ENCODE results near the gene TNFRSF19.
A peak's percentile ranks its signal among the peaks of the same experiment; 100 is the strongest.
"Not testable (repeated sequence)": the region's sequence is repeated elsewhere in the genome, so short reads cannot be mapped to it uniquely, and the experiment has no call there.

The TNFRSF19 gene

GRCh38 chr13:23579072-23579895 is 9.1 kb downstream of the TNFRSF19 start:
- Histone ChIP-seq H4K20me1 (peaks cover 0 to 5% (median 0%) of the 10 kb centered on the region in 11 experiments; a peak in 2 of 22 replicates), H3K27me3 (peaks cover 21 to 31% (median 27%) of the 10 kb centered on the region in 11 experiments), H3K4me1 (peaks cover 0 to 14% (median 9%) of the 10 kb centered on the region in 10 experiments; a peak in 9 of 20 replicates), H3K4me3 (peak overlapping the region; percentile 61 to 88 (median 82)), H3K9ac (peak overlapping the region; percentile 56 to 79 (median 73)), H3K4me2 (peak overlapping the region; percentile 98 to 100 (median 99)), H3K27ac (peak overlapping the region in 9 of 11 experiments; percentile 25 to 63 (median 52); a peak in 13 of 22 replicates), H3K36me3 (no peaks in the 10 kb centered on the region), H3K9me3 (replicated peaks in 1 of 11) (no peaks in the 10 kb centered on the region)
- no peak for TF ChIP-seq Cebpa-rat (IDR thresholded peaks at IDR 0.05)

DNA sequence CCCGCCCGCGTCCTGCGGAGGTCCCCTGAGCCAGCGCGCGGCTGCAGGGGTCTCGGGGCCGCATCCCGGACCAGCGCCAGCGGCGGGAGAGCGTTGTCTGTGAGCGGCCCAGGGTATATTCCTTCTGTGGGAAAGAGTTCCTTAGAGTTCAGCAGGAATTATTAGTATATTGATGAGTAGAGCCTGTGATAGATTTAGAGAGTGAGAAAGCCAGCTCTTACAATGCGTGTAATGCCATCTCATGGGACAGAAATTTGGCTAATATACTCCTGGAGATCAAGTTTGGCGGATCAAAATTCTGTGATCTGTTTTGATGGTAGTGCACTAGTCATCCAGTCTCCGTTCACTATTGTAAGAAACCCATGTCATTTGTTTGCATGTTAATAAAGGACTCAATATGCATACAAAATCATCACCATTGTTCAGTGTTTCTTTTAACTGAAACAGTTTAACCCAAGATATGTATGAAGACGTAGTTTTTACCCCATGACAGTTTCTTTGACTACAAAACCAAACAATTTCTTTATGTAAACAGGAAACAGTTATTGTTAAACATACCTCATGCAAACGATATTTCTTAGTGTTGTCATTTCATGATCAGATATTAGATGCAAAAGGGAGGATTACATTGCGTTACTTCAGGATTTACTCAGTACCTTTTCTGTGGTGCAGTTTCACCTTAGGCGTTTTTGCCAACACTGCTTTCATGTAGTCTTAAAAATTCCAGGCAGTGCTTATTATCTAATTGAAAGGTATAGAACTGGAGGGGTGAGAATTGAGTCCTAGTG is 9.9 kb downstream of the TNFRSF19 start:
- Histone ChIP-seq H3K4me2 (peak overlapping the region; percentile 98 to 100 (median 99)), H3K9ac (peak overlapping the region; percentile 4 to 74 (median 70); a peak in 17 of 22 replicates), H3K9me3 (replicated peaks in 1 of 11) (no peaks in the 10 kb centered on the region), H3K4me1 (peaks cover 0 to 14% (median 9%) of the 10 kb centered on the region in 10 experiments; a peak in 9 of 20 replicates), H4K20me1 (peaks cover 0 to 5% (median 0%) of the 10 kb centered on the region in 11 experiments; a peak in 2 of 22 replicates), H3K27ac (no peak overlapping the region), H3K27me3 (peaks cover 21 to 31% (median 27%) of the 10 kb centered on the region in 11 experiments), H3K36me3 (no peaks in the 10 kb centered on the region), H3K4me3 (peak overlapping the region; percentile 61 to 88 (median 82))
- no peak for TF ChIP-seq Cebpa-rat (IDR thresholded peaks at IDR 0.05)

DNA sequence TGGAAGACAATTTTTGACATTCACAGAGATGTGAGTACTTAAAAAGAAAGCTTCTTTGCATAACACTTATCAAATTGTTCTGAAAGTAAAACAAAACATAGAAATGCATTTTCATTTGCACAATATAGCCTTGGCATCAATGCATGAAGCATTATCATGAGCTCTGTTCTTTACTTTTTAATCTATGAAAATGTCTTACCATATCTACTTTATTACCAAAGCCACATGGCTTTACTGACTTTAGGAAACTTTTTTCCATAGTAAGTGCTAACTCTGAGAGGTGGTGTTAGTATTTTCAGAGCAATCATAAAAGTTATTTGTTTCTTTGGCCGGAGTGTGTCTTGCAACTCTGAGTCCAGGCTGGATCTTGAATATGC is 10.5 kb downstream of the TNFRSF19 start:
- H3K36me3 ChIP-seq: no peaks in the 10 kb centered on the region
- H4K20me1 ChIP-seq: peaks cover 0 to 5% (median 0%) of the 10 kb centered on the region in 11 experiments; a peak in 2 of 22 replicates
- H3K4me2 ChIP-seq: no peak overlapping the region
- no peaks in the 10 kb centered on the region for H3K9me3 ChIP-seq (replicated peaks in 1 of 11)
- no peak overlapping the region for H3K4me3 ChIP-seq
- no peak for TF ChIP-seq Cebpa-rat (IDR thresholded peaks at IDR 0.05)
- no peak overlapping the region for H3K9ac ChIP-seq
- H3K27me3 ChIP-seq: peaks cover 21 to 31% (median 27%) of the 10 kb centered on the region in 11 experiments
- no peak overlapping the region for H3K27ac ChIP-seq
- H3K4me1 ChIP-seq: peaks cover 0 to 14% (median 9%) of the 10 kb centered on the region in 10 experiments; a peak in 9 of 20 replicates

DNA sequence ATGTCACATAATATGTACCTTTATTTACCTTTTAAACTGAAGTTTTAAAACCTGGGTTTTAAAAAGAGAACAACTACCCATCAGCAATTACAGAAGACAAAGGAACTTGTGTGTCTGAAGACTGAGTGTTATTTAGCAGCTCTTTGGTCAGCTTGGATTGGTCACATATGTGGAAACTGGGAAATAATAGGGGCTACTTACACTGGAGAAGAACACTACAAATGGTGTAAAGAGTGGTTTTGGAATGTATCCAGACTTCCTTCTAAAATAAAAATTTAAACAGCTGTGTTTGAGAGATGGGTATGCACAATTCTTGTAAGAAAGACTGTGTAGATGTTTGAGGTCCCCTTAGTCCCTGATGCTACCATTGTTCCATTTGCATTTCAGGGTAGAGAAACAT is 13.3 kb downstream of the TNFRSF19 start:
- Histone ChIP-seq H3K4me3 (no peak overlapping the region), H3K27ac (no peak overlapping the region), H3K36me3 (no peaks in the 10 kb centered on the region), H4K20me1 (peaks cover 0 to 5% (median 0%) of the 10 kb centered on the region in 11 experiments; a peak in 2 of 22 replicates), H3K9me3 (replicated peaks in 1 of 11) (no peaks in the 10 kb centered on the region), H3K4me2 (no peak overlapping the region), H3K27me3 (peaks cover 21 to 31% (median 27%) of the 10 kb centered on the region in 11 experiments), H3K4me1 (peaks cover 0 to 10% (median 5%) of the 10 kb centered on the region in 10 experiments; a peak in 9 of 20 replicates), H3K9ac (no peak overlapping the region)
- TF ChIP-seq Cebpa-rat (IDR thresholded peaks at IDR 0.05): no peak

DNA sequence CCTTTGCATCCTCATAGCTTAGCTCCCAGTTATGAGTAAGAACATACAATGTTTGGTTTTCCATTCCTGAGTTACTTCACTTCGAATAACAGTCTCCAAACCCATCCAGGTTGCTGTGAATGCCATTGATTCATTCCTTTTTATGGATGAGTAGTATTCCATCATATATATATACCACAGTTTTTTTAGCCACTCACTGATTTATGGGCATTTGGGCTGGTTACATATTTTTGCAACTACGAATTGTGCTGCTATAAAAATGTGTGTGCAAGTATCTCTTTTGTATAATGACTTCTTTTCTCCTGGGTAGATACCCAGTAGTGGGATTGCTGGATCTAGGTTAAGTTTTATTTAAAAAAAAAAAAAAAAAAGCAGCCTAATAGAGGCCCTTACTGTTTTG is 14.1 kb downstream of the TNFRSF19 start:
- H3K27me3 ChIP-seq: peaks cover 19 to 27% (median 26%) of the 10 kb centered on the region in 11 experiments

GRCh38 chr13:23586336-23586735 is 16.1 kb downstream of the TNFRSF19 start:
- Histone ChIP-seq H3K9ac (no peak overlapping the region), H3K4me1 (no peaks in the 10 kb centered on the region), H3K4me2 (no peak overlapping the region), H4K20me1 (no peaks in the 10 kb centered on the region), H3K27ac (no peak overlapping the region), H3K9me3 (replicated peaks in 1 of 11) (no peaks in the 10 kb centered on the region), H3K4me3 (no peak overlapping the region), H3K36me3 (no peaks in the 10 kb centered on the region), H3K27me3 (peaks cover 0 to 6% (median 5%) of the 10 kb centered on the region in 11 experiments; a peak in 18 of 22 replicates)
- no peak for TF ChIP-seq Cebpa-rat (IDR thresholded peaks at IDR 0.05)

More for the DNA sequence above, 14.1 kb downstream of the TNFRSF19 start:
- no peak overlapping the region for H3K27ac ChIP-seq
- peaks cover 0 to 7% (median 5%) of the 10 kb centered on the region in 10 experiments; a peak in 6 of 20 replicates for H3K4me1 ChIP-seq
- no peak overlapping the region for H3K4me2 ChIP-seq
- H3K36me3 ChIP-seq: no peaks in the 10 kb centered on the region
- no peak for TF ChIP-seq Cebpa-rat (IDR thresholded peaks at IDR 0.05)
- H3K9ac ChIP-seq: no peak overlapping the region
- H3K4me3 ChIP-seq: no peak overlapping the region
- no peaks in the 10 kb centered on the region for H3K9me3 ChIP-seq (replicated peaks in 1 of 11)
- peaks cover 0 to 5% (median 0%) of the 10 kb centered on the region in 11 experiments; a peak in 2 of 22 replicates for H4K20me1 ChIP-seq

- no peak overlapping the region for H3K4me3 ChIP-seq
- no peak overlapping the region for H3K27ac ChIP-seq
- TF ChIP-seq Cebpa-rat (IDR thresholded peaks at IDR 0.05): no peak
- H3K9me3 ChIP-seq (replicated peaks in 1 of 11): no peaks in the 10 kb centered on the region
- no peaks in the 10 kb centered on the region for H4K20me1 ChIP-seq
- H3K36me3 ChIP-seq: no peaks in the 10 kb centered on the region
- no peaks in the 10 kb centered on the region for H3K27me3 ChIP-seq
- no peaks in the 10 kb centered on the region for H3K4me1 ChIP-seq
- H3K4me2 ChIP-seq: no peak overlapping the region
- H3K9ac ChIP-seq: no peak overlapping the region
Measured at GRCh38 chr13:23588666-23589065, 18.5 kb downstream of the TNFRSF19 start.

DNA sequence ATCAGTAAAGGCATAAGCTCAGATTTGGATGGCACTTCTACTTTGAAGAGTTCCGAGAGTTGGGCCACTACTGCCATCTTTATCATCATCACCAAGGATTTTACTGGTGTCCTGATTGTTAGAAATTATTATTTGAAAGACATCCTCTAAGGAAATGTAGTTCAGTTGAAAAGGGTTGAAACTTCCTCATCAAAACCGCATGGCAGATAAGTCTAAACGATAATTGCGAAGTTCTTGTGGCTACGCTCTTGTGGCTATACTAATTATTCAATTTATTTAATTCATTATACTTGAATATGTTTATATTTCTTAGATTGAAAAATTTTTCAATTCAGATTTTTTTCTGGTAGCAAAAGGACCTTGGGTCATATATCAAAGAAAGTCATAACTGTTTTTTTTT is 22.4 kb downstream of the TNFRSF19 start:
- H3K9ac ChIP-seq: no peak overlapping the region
- no peaks in the 10 kb centered on the region for H4K20me1 ChIP-seq
- no peak overlapping the region for H3K4me3 ChIP-seq
- H3K27me3 ChIP-seq: no peaks in the 10 kb centered on the region
- TF ChIP-seq Cebpa-rat (IDR thresholded peaks at IDR 0.05): no peak
- H3K4me1 ChIP-seq: no peaks in the 10 kb centered on the region
- H3K9me3 ChIP-seq (replicated peaks in 1 of 11): peaks cover 0 to 9% (median 0%) of the 10 kb centered on the region in 11 experiments; a peak in 4 of 22 replicates
- no peaks in the 10 kb centered on the region for H3K36me3 ChIP-seq
- no peak overlapping the region for H3K27ac ChIP-seq
- no peak overlapping the region for H3K4me2 ChIP-seq

DNA sequence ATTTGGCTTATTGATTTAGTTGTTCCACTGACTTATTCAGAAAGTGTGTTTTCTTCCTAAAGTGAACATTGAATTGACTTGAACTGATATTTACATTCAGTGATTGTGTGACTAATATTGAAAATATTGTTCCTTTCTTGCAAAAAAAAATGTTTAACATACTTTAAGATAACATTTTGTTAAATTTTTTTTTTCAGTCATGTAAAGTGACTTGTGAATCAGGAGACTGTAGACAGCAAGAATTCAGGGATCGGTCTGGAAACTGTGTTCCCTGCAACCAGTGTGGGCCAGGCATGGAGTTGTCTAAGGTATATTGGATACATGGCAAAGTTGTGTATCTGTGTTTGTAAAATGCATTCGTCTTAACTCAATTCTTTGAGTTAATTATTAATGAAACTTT is 22.9 kb downstream of the TNFRSF19 start:
- no peaks in the 10 kb centered on the region for H3K27me3 ChIP-seq
- H3K4me1 ChIP-seq: no peaks in the 10 kb centered on the region
- TF ChIP-seq Cebpa-rat (IDR thresholded peaks at IDR 0.05): no peak
- no peaks in the 10 kb centered on the region for H4K20me1 ChIP-seq
- H3K27ac ChIP-seq: no peak overlapping the region
- no peak overlapping the region for H3K9ac ChIP-seq
- H3K9me3 ChIP-seq (replicated peaks in 1 of 11): peaks cover 0 to 9% (median 0%) of the 10 kb centered on the region in 11 experiments; a peak in 4 of 22 replicates
- no peak overlapping the region for H3K4me3 ChIP-seq
- no peaks in the 10 kb centered on the region for H3K36me3 ChIP-seq
- no peak overlapping the region for H3K4me2 ChIP-seq

DNA sequence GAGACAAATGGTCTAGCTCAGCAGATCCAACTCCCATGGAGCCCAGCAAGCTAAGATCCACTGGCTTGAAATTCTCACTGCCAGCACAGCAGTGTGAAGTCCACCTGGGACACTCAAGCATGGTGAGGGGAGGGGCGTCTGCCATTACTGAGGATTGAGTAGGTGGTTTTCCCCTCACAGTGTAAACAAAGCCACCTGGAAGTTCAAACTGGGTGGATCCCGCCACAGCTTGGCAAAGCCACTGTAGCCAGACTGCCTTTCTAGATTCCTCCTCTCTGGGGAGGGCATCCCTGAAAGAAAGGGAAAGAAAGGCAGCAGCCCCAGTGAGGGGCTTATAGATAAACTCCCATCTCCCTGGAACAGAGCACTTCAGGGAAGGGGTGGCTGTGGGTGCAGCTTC is 24.1 kb downstream of the TNFRSF19 start:
- peaks cover 0 to 10% (median 1%) of the 10 kb centered on the region in 11 experiments; a peak in 6 of 22 replicates for H3K9me3 ChIP-seq (replicated peaks in 1 of 11)
- H3K4me1 ChIP-seq, H3K9ac ChIP-seq, H3K27me3 ChIP-seq, H3K36me3 ChIP-seq, H3K4me3 ChIP-seq, H3K27ac ChIP-seq, H3K4me2 ChIP-seq, H4K20me1 ChIP-seq: not testable (repeated sequence)
